H9 (cell line): ENCODE results near the gene ZNF280C. TPM values are rescaled to one million over a fixed set of nuclear protein-coding genes. Genes with fewer than 3 reads are reported as not detected.

ENCODE experiments used
- DNase-seq: peaks from one replicate; pipeline ENCODE4 v3.0.0-alpha.2; 2017
- H2AFZ ChIP-seq: one replicate; pipeline ENCODE4 v1.6.1; 2013; ENCODE audit warnings: mild to moderate bottlenecking, low read length, control low read depth, moderate library complexity
- H2AK5ac ChIP-seq: 2 replicates; pipeline ENCODE4 v1.6.1; 2013; ENCODE audit warnings: low read length, control low read depth, mixed read lengths; ENCODE audit not compliant: insufficient read length
- H2BK120ac ChIP-seq: one replicate; pipeline ENCODE4 v1.6.1; 2013; ENCODE audit warnings: low read depth, mild to moderate bottlenecking, low read length, control low read depth, inconsistent platforms; ENCODE audit not compliant: poor library complexity, severe bottlenecking
- H2BK12ac ChIP-seq: 2 replicates; pipeline ENCODE4 v1.6.1; 2013; ENCODE audit warnings: low read length, control low read depth, mixed read lengths, low read depth; ENCODE audit not compliant: insufficient read length
- H2BK15ac ChIP-seq: 2 replicates; pipeline ENCODE4 v1.6.1; 2013; ENCODE audit warnings: low read depth, low read length, control low read depth
- H2BK20ac ChIP-seq: one replicate; pipeline ENCODE4 v1.6.1; 2013; ENCODE audit warnings: low read depth, mild to moderate bottlenecking, low read length, control low read depth, inconsistent platforms; ENCODE audit not compliant: poor library complexity, severe bottlenecking
- H2BK5ac ChIP-seq: 2 replicates; pipeline ENCODE4 v1.6.1; 2013; ENCODE audit warnings: low read length, control low read depth, mixed read lengths; ENCODE audit not compliant: insufficient read length
- H3K14ac ChIP-seq: 2 replicates; pipeline ENCODE4 v1.6.1; 2013; ENCODE audit warnings: low read length, control low read depth; ENCODE audit not compliant: insufficient read depth
- H3K18ac ChIP-seq: 2 replicates; pipeline ENCODE4 v1.6.1; 2013; ENCODE audit warnings: low read depth, mild to moderate bottlenecking, mixed read lengths, low read length, control low read depth; ENCODE audit not compliant: insufficient read length
- H3K23ac ChIP-seq: 2 replicates; pipeline ENCODE4 v1.6.1; 2013; ENCODE audit warnings: low read length, control low read depth, mixed read lengths, low read depth; ENCODE audit not compliant: insufficient read length
- H3K23me2 ChIP-seq: 2 replicates; pipeline ENCODE4 v1.6.1; 2013; ENCODE audit warnings: low read depth, mild to moderate bottlenecking, mixed read lengths, low read length, control low read depth; ENCODE audit not compliant: insufficient read length, poor library complexity, severe bottlenecking
- H3K27ac ChIP-seq: 2 replicates; pipeline ENCODE4 v1.5.1; 2013; ENCODE audit warnings: low read length, control low read depth, mixed read lengths, low read depth; ENCODE audit not compliant: insufficient read length
- H3K27me3 ChIP-seq: 2 replicates; pipeline ENCODE4 v1.6.1; 2013; ENCODE audit warnings: low read length, control low read depth, inconsistent platforms; ENCODE audit not compliant: insufficient read depth
- H3K4ac ChIP-seq: 2 replicates; pipeline ENCODE4 v1.6.1; 2013; ENCODE audit warnings: low read depth, mild to moderate bottlenecking, control low read depth, inconsistent platforms, low read length, moderate library complexity
- H3K4me1 ChIP-seq: 2 replicates; pipeline ENCODE4 v1.6.1; 2013; ENCODE audit warnings: low read length, control low read depth, inconsistent platforms; ENCODE audit not compliant: insufficient read depth
- H3K4me2 ChIP-seq: 2 replicates; pipeline ENCODE4 v1.6.1; 2013; ENCODE audit warnings: low read length, control low read depth, mixed read lengths; ENCODE audit not compliant: insufficient read length, insufficient read depth
- H3K56ac ChIP-seq: 2 replicates; pipeline ENCODE4 v1.6.1; 2013; ENCODE audit warnings: low read depth, mild to moderate bottlenecking, mixed read lengths, low read length, control low read depth; ENCODE audit not compliant: insufficient read length
- H3K79me1 ChIP-seq: 2 replicates; pipeline ENCODE4 v1.6.1; 2013; ENCODE audit warnings: low read depth, mild to moderate bottlenecking, moderate library complexity, low read length, control low read depth, inconsistent platforms; ENCODE audit not compliant: insufficient read depth, poor library complexity, severe bottlenecking
- H3K79me2 ChIP-seq: 2 replicates; pipeline ENCODE4 v1.6.1; 2013; ENCODE audit warnings: low read length, control low read depth, inconsistent platforms; ENCODE audit not compliant: insufficient read depth
- H3K9ac ChIP-seq: 2 replicates; pipeline ENCODE4 v1.6.1; 2013; ENCODE audit warnings: low read length, control low read depth, mixed read lengths; ENCODE audit not compliant: insufficient read length; ENCODE audit errors: extremely low read depth
- H3K9me3 ChIP-seq: one replicate; pipeline ENCODE4 v1.6.1; 2013; ENCODE audit warnings: low read depth, low read length, inconsistent platforms; ENCODE audit not compliant: control insufficient read depth
- H3T11ph ChIP-seq: one replicate; pipeline ENCODE4 v1.6.1; 2013; ENCODE audit warnings: mild to moderate bottlenecking, low read length, control low read depth, inconsistent platforms
- H4K20me1 ChIP-seq: one replicate; pipeline ENCODE4 v1.6.1; 2013; ENCODE audit not compliant: control insufficient read depth, insufficient read length, insufficient read depth
- H4K5ac ChIP-seq: 2 replicates; pipeline ENCODE4 v1.6.1; 2013; ENCODE audit warnings: low read depth, mild to moderate bottlenecking, mixed read lengths, low read length, control low read depth; ENCODE audit not compliant: insufficient read length
- H4K8ac ChIP-seq: replicated peaks from 2 replicates; pipeline ENCODE4 v1.6.1; 2013; ENCODE audit warnings: low read length, control low read depth, mixed read lengths, low read depth; ENCODE audit not compliant: insufficient read length
- H4K91ac ChIP-seq: 2 replicates; pipeline ENCODE4 v1.6.1; 2013; ENCODE audit warnings: low read depth, mild to moderate bottlenecking, moderate library complexity, mixed read lengths, low read length, control low read depth; ENCODE audit not compliant: insufficient read length
- H3K27ac Mint-ChIP-seq, 3 experiments: 2 replicates in 2 of 3; 3 replicates in 1 of 3; pipeline ENCODE4 v1.8.0; 2020 to 2021; ENCODE audit warnings: mixed read lengths in 3 of 3, mild to moderate bottlenecking in 1 of 3, moderate library complexity in 1 of 3
- H3K27me3 Mint-ChIP-seq: 2 replicates; pipeline ENCODE4 v1.8.0; 2021; ENCODE audit warnings: low read depth, mild to moderate bottlenecking, moderate library complexity, mixed read lengths
- H3K36me3 Mint-ChIP-seq, 3 experiments: 2 replicates in 2 of 3; 3 replicates in 1 of 3; pipeline ENCODE4 v1.8.0; 2020 to 2021; ENCODE audit warnings: low read depth in 3 of 3, mixed read lengths in 3 of 3; ENCODE audit not compliant: insufficient read depth in 1 of 3
- H3K4me1 Mint-ChIP-seq, 2 experiments: 2 replicates each; pipeline ENCODE4 v1.8.0; 2020; ENCODE audit warnings: mixed read lengths in 2 of 2
- H3K4me3 Mint-ChIP-seq, 2 experiments: 2 replicates in 1 of 2; 3 replicates in 1 of 2; pipeline ENCODE4 v1.8.0; 2020 to 2021; ENCODE audit warnings: mild to moderate bottlenecking in 2 of 2, mixed read lengths in 2 of 2, moderate library complexity in 1 of 2
- H3K9me3 Mint-ChIP-seq, 2 experiments: 2 replicates in 1 of 2; 3 replicates in 1 of 2; pipeline ENCODE4 v1.8.0; 2020; ENCODE audit warnings: mild to moderate bottlenecking in 2 of 2, mixed read lengths in 2 of 2, moderate library complexity in 1 of 2
- WGBS: extraction: QIAGEN DNeasy Blood & Tissue Kit; methylation state at CpG from one replicate; pipeline ENCODE4 v1.1.7; 2013; ENCODE audit warnings: missing lambda C conversion rate, low lambda C conversion rate, mixed read lengths; ENCODE audit not compliant: insufficient read length; ENCODE audit errors: extremely low coverage; 5-methylcytosine and 5-hydroxymethylcytosine counted together
- total RNA-seq: library from RNA; stranded (reverse); gene quantifications from 2 replicates; pipeline ENCODE4 v1.2.1, GENCODE V29; 2021
- TF ChIP-seq, protein P1 (sequence below): fragments of 200-600 bp; sonication (generic); conservative IDR thresholded peaks from 3 replicates; pipeline ENCODE4 v1.8.0; 2021; ENCODE audit warnings: antibody characterized with exemption, mild to moderate bottlenecking

The ZNF280C gene
- total RNA-seq, 1 experiment from 2014 or later: 6.6 TPM

GRCh38 chrX:130174045-130174704, 94.5 kb downstream of the ZNF280C start:
- Histone ChIP-seq H2BK15ac (no peak overlapping the region), H4K20me1 (no peaks in the 10 kb centered on the region), H4K91ac (no peak overlapping the region), H3K4me2 (no peak overlapping the region), H2AK5ac (no peak overlapping the region), H3K9ac (no peak overlapping the region), H2BK12ac (no peak overlapping the region), H2BK5ac (no peak overlapping the region), H4K8ac (no peak overlapping the region), H3K79me2 (no peaks in the 10 kb centered on the region), H3K23ac (no peak overlapping the region), H2AFZ (no peak overlapping the region), H3K14ac (no peak overlapping the region), H3K27ac (no peak overlapping the region), H3K27me3 (peaks cover 3% of the 10 kb centered on the region; the same call in 1 of the 2 replicates), H3T11ph (no peak overlapping the region), H2BK20ac (no peak overlapping the region), H3K9me3 (peaks cover 24% of the 10 kb centered on the region), H3K18ac (no peak overlapping the region), H3K79me1 (no peaks in the 10 kb centered on the region), H3K4me1 (no peaks in the 10 kb centered on the region), H3K4ac (no peak overlapping the region), H2BK120ac (no peak overlapping the region), H3K23me2 (peaks cover 9% of the 10 kb centered on the region), H3K56ac (no peak overlapping the region), H4K5ac (no peak overlapping the region)
- Mint-ChIP-seq H3K27me3 (peaks cover 20% of the 10 kb centered on the region), H3K27ac (no peak overlapping the region), H3K4me1 (peaks cover 2 to 10% of the 10 kb centered on the region in 2 experiments; a peak in 2 of 4 replicates), H3K9me3 (peaks cover 0 to 62% of the 10 kb centered on the region in 2 experiments; a peak in 2 of 5 replicates), H3K36me3 (peaks cover 4 to 8% (median 7%) of the 10 kb centered on the region in 3 experiments; a peak in 5 of 7 replicates), H3K4me3 (no peak overlapping the region; a peak in 1 of 5 replicates)
- no CpG with 5 or more reads among the region's 10 CpGs for WGBS
- TF ChIP-seq, protein P1, sequence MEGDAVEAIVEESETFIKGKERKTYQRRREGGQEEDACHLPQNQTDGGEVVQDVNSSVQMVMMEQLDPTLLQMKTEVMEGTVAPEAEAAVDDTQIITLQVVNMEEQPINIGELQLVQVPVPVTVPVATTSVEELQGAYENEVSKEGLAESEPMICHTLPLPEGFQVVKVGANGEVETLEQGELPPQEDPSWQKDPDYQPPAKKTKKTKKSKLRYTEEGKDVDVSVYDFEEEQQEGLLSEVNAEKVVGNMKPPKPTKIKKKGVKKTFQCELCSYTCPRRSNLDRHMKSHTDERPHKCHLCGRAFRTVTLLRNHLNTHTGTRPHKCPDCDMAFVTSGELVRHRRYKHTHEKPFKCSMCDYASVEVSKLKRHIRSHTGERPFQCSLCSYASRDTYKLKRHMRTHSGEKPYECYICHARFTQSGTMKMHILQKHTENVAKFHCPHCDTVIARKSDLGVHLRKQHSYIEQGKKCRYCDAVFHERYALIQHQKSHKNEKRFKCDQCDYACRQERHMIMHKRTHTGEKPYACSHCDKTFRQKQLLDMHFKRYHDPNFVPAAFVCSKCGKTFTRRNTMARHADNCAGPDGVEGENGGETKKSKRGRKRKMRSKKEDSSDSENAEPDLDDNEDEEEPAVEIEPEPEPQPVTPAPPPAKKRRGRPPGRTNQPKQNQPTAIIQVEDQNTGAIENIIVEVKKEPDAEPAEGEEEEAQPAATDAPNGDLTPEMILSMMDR: no peak
- DNase-seq: no peak
